Activated B cell treated with CpG ODN at 0.5 μM for 24 hours (primary cell): ENCODE results near the gene ADAMTSL3. TPM values are rescaled to one million over a fixed set of nuclear protein-coding genes. Genes with fewer than 3 reads are reported as not detected.

Experiments
- ATAC-seq: fragments of 200-7000 bp; cut with Tn5 transposase; one replicate; pipeline ENCODE4 v1.10.0; 2021; ENCODE audit warnings: low read depth, mild to moderate bottlenecking, moderate library complexity
- CTCF ChIA-PET: fragments of 350-600 bp; sonication (Branson Sonifier 250); formaldehyde crosslinking; loops from one replicate; lab custom pipeline; 2021; ENCODE audit warnings: antibody characterized with exemption; lab: Charles Lee
- POLR2A ChIA-PET: fragments of 350-600 bp; sonication (Branson Sonifier 250); formaldehyde crosslinking; loops from one replicate; lab custom pipeline; 2021; ENCODE audit warnings: antibody characterized with exemption; lab: Charles Lee
- DNase-seq: peaks from one replicate; pipeline ENCODE4 v3.0.0; 2022
- H3K27ac Mint-ChIP-seq: one replicate; pipeline ENCODE4 v1.8.0; 2020; ENCODE audit warnings: mixed read lengths
- H3K27me3 Mint-ChIP-seq: one replicate; pipeline ENCODE4 v1.8.0; 2021; ENCODE audit warnings: mixed read lengths
- H3K36me3 Mint-ChIP-seq: one replicate; pipeline ENCODE4 v1.8.0; 2021; ENCODE audit warnings: low read depth, mixed read lengths
- H3K4me1 Mint-ChIP-seq: one replicate; pipeline ENCODE4 v1.8.0; 2021; ENCODE audit warnings: mixed read lengths
- H3K4me3 Mint-ChIP-seq: one replicate; pipeline ENCODE4 v1.8.0; 2020; ENCODE audit warnings: mild to moderate bottlenecking, mixed read lengths
- H3K9me3 Mint-ChIP-seq: one replicate; pipeline ENCODE4 v1.8.0; 2020; ENCODE audit warnings: mixed read lengths
- CTCF ChIP-seq: fragments of 200-600 bp; IDR thresholded peaks from one replicate; pipeline ENCODE4 v1.8.0; 2022; ENCODE audit warnings: antibody characterized with exemption, mild to moderate bottlenecking
- intact Hi-C: fragments of 100-400 bp; cut with micrococcal nuclease; formaldehyde crosslinking; loops from one replicate; pipeline ENCODE4 v1.15.1; 2024
- total RNA-seq: library from RNA; stranded (reverse); gene quantifications from 2 replicates; pipeline ENCODE4 v1.2.3, GENCODE V29; 2022

The ADAMTSL3 gene
- total RNA-seq, 1 donor from 2014 or later = not detected

DNA sequence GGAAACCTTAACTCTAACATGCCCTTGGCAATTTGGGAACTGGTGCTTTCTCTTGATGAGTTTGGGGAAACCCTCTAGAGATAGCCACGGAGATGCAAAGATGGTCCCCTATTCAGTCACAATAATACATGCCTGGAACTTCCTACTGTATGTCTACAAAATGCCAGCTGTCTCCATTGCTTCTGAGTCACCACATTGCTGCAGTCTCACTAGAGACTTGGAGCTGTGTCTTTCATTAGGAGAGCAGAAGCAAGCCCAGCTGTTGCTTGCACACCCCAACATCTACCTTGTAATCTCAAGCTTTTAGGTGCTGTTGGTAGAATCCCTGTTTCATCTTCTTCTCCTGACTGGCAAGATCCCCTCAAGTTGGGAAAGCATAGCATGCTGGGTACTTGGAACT is 261.0 kb downstream of the ADAMTSL3 start:
- no peak for TF ChIP-seq CTCF
- Mint-ChIP-seq H3K4me3 (no peak overlapping the region), H3K4me1 (no peaks in the 10 kb centered on the region), H3K36me3 (no peaks in the 10 kb centered on the region), H3K9me3 (no peaks in the 10 kb centered on the region), H3K27ac (no peak overlapping the region), H3K27me3 (no peaks in the 10 kb centered on the region)
- ATAC-seq = no peak
- POLR2A ChIA-PET = no interaction called here
- CTCF ChIA-PET = no interaction called here
- intact Hi-C loops = no loop called here
- DNase-seq = no peak

GRCh38 chr15:83917432-83917831 is 263.5 kb downstream of the ADAMTSL3 start:
- Mint-ChIP-seq H3K27me3 (no peaks in the 10 kb centered on the region), H3K36me3 (no peaks in the 10 kb centered on the region), H3K4me3 (no peak overlapping the region), H3K27ac (no peak overlapping the region), H3K9me3 (no peaks in the 10 kb centered on the region), H3K4me1 (no peaks in the 10 kb centered on the region)
- CTCF ChIA-PET = no interaction called here
- DNase-seq = no peak
- POLR2A ChIA-PET = no interaction called here
- ATAC-seq = no peak
- no peak for TF ChIP-seq CTCF
- intact Hi-C loops = no loop called here

DNA sequence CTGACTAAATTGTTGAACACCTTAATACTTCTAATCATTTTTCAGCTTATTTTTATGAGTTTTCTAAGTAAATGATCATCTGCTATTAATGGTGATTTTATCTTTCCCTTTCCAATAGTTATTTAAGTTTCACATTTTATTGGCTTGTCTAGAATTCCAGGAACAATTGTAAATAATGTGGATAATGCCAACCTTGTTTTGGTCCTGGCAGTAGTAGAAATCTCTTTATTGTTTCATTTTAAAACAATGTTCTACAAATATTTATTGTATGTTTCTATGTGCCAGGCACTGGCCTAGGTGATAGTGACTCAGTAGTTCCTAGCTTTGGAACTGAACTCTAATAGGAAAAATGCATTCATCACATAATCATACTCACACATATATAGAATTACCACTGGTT is 264.1 kb downstream of the ADAMTSL3 start:
- intact Hi-C loops = no loop called here
- CTCF ChIA-PET = no interaction called here
- H3K27me3 Mint-ChIP-seq = no peaks in the 10 kb centered on the region
- POLR2A ChIA-PET = no interaction called here
- DNase-seq (no peak), ATAC-seq (no peak)
- no peaks in the 10 kb centered on the region for H3K9me3 Mint-ChIP-seq
- no peaks in the 10 kb centered on the region for H3K4me1 Mint-ChIP-seq
- H3K36me3 Mint-ChIP-seq = no peaks in the 10 kb centered on the region
- no peak overlapping the region for H3K4me3 Mint-ChIP-seq
- H3K27ac Mint-ChIP-seq = no peak overlapping the region
- no peak for TF ChIP-seq CTCF

- H3K4me3 Mint-ChIP-seq = no peak overlapping the region
- ATAC-seq = no peak
- CTCF ChIA-PET = no interaction called here
Measured at GRCh38 chr15:83919319-83919830, 265.5 kb downstream of the ADAMTSL3 start.

DNA sequence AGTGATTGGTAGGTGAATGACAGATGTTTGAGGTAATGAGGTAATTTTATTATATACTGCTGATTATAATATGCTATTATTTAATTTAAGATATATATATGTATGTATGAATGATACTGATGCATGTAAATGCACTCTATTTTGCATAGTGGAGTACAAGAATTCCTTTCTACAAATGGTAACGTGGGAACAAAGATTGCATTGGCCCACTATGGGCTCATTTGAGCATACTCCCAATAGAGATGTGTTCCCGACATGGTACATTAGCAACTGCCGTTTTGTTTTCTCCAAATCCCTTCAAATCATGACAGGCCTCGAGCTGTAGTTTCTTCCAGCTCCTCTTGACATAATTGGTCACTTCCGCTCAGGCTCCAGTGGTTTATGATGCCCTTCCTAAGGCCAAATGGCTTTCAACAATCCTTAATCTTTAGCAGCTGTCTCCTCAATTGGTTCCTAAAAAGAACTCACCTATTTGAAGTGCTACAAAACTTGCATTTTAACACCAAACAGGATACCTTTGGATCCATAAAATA is 266.1 kb downstream of the ADAMTSL3 start:
- TF ChIP-seq CTCF = no peak
- DNase-seq = no peak
- ChIA-PET POLR2A (no interaction called here), CTCF (no interaction called here)
- no peak overlapping the region for H3K27ac Mint-ChIP-seq
- no peaks in the 10 kb centered on the region for H3K36me3 Mint-ChIP-seq
- intact Hi-C loops = no loop called here
- H3K27me3 Mint-ChIP-seq = no peaks in the 10 kb centered on the region
- ATAC-seq = no peak
- no peak overlapping the region for H3K4me3 Mint-ChIP-seq
- H3K9me3 Mint-ChIP-seq = no peaks in the 10 kb centered on the region
- no peaks in the 10 kb centered on the region for H3K4me1 Mint-ChIP-seq

More at GRCh38 chr15:83919319-83919830, 265.5 kb downstream of the ADAMTSL3 start:
- no peak for DNase-seq
- Mint-ChIP-seq H3K36me3 (no peaks in the 10 kb centered on the region), H3K4me1 (no peaks in the 10 kb centered on the region), H3K27me3 (no peaks in the 10 kb centered on the region), H3K27ac (no peak overlapping the region), H3K9me3 (no peaks in the 10 kb centered on the region)
- POLR2A ChIA-PET = no interaction called here
- intact Hi-C loops = no loop called here
- no peak for TF ChIP-seq CTCF
